Measurements from ENCODE around the gene MESD.

GRCh38 chr15:81011593-81011992 lies 22.0 kb upstream of the MESD start:
- TF ChIP-seq RXRA (IDR thresholded peaks at IDR 0.05; ENCODE audit: borderline replicate concordance, low read depth) (no peak), POLR2AphosphoS5 (IDR thresholded peaks at IDR 0.05; ENCODE audit: low read depth, low read length) (no peak), EP300 (IDR thresholded peaks at IDR 0.05; ENCODE audit: borderline replicate concordance in 1 of 2, low read depth in 1 of 2, low read length in 1 of 2) (no peak), CTCF (IDR thresholded peaks at IDR 0.05) (no peak), RCOR1 (IDR thresholded peaks at IDR 0.05; ENCODE audit: low read length) (no peak), FOXM1 (IDR thresholded peaks at IDR 0.05; ENCODE audit: low read depth) (no peak), MAX (IDR thresholded peaks at IDR 0.05; ENCODE audit: low read depth) (no peak), USF2 (IDR thresholded peaks at IDR 0.05; ENCODE audit: borderline replicate concordance, low read depth, low read length) (no peak)
